ENCODE results near the gene LRIT1. TPM values are rescaled to one million over a fixed set of nuclear protein-coding genes. Genes with fewer than 3 reads are reported as not detected.

The LRIT1 gene
- total RNA-seq, 6 experiments from 2014 or later: not detected

GRCh38 chr10:84236807-84237198, 4.5 kb downstream of the LRIT1 start:
- TF ChIP-seq CTCF (IDR thresholded peaks at IDR 0.05): no peak
- intact Hi-C loops (cut with DNase I): no loop called here
- Histone ChIP-seq H3K4me3 (no peak overlapping the region), H3K27ac (no peak overlapping the region), H3K27me3 (no peaks in the 10 kb centered on the region), H3K36me3 (no peaks in the 10 kb centered on the region), H3K9me3 (no peaks in the 10 kb centered on the region), H3K4me1 (no peaks in the 10 kb centered on the region)
- 40% methylated on average over 1 of the region's 6 CpGs for WGBS (ENCODE audit: insufficient coverage, low coverage, low lambda C conversion rate, missing lambda C conversion rate)
- ATAC-seq (no peak), DNase-seq (no peak)

- no peaks in the 10 kb centered on the region for H3K9me3 ChIP-seq
- no peak for DNase-seq
- H3K4me1 ChIP-seq: no peaks in the 10 kb centered on the region
- TF ChIP-seq CTCF (IDR thresholded peaks at IDR 0.05): no peak
- intact Hi-C loops (cut with DNase I): no loop called here
- ATAC-seq: no peak
- no peak overlapping the region for H3K4me3 ChIP-seq
- WGBS (ENCODE audit: insufficient coverage, low coverage, low lambda C conversion rate, missing lambda C conversion rate): 55% methylated on average over 4 of the region's 4 CpGs
- H3K27ac ChIP-seq: no peak overlapping the region
- H3K36me3 ChIP-seq: no peaks in the 10 kb centered on the region
- H3K27me3 ChIP-seq: no peaks in the 10 kb centered on the region
Observed at GRCh38 chr10:84235096-84235495, 6.2 kb downstream of the LRIT1 start.

- no peak for DNase-seq
- Histone ChIP-seq H3K27me3 (no peaks in the 10 kb centered on the region), H3K36me3 (no peaks in the 10 kb centered on the region), H3K4me3 (no peak overlapping the region), H3K27ac (no peak overlapping the region), H3K4me1 (no peaks in the 10 kb centered on the region), H3K9me3 (no peaks in the 10 kb centered on the region)
- TF ChIP-seq POLR2A (IDR thresholded peaks at IDR 0.05) (no peak), CTCF (IDR thresholded peaks at IDR 0.05) (no peak)
- 75% methylated on average over 4 of the region's 4 CpGs for WGBS (ENCODE audit: insufficient coverage, low coverage, low lambda C conversion rate, missing lambda C conversion rate)
- ATAC-seq: no peak
- intact Hi-C loops (cut with DNase I): no loop called here
Observed at GRCh38 chr10:84234479-84234878, 6.9 kb downstream of the LRIT1 start.

GRCh38 chr10:84233940-84234339, 7.4 kb downstream of the LRIT1 start:
- TF ChIP-seq CTCF (IDR thresholded peaks at IDR 0.05): no peak
- no peak for TF ChIP-seq POLR2A (IDR thresholded peaks at IDR 0.05)
- DNase-seq (no peak), ATAC-seq (no peak)
- Histone ChIP-seq H3K27me3 (no peaks in the 10 kb centered on the region), H3K4me3 (no peak overlapping the region), H3K36me3 (no peaks in the 10 kb centered on the region), H3K27ac (no peak overlapping the region), H3K9me3 (no peaks in the 10 kb centered on the region), H3K4me1 (no peaks in the 10 kb centered on the region)
- intact Hi-C loops (cut with DNase I): no loop called here
- 33% methylated on average over 1 of the region's 4 CpGs for WGBS (ENCODE audit: insufficient coverage, low coverage, low lambda C conversion rate, missing lambda C conversion rate)

GRCh38 chr10:84232376-84232775, 9.0 kb downstream of the LRIT1 start:
- no peak for ATAC-seq
- no peak for TF ChIP-seq POLR2A (IDR thresholded peaks at IDR 0.05)
- TF ChIP-seq CTCF (IDR thresholded peaks at IDR 0.05): no peak
- WGBS (ENCODE audit: insufficient coverage, low coverage, low lambda C conversion rate, missing lambda C conversion rate): 40% methylated on average over 2 of the region's 10 CpGs

More at GRCh38 chr10:84232376-84232775, 9.0 kb downstream of the LRIT1 start:
- H3K27ac ChIP-seq: no peak overlapping the region
- no peaks in the 10 kb centered on the region for H3K27me3 ChIP-seq
- no peak for DNase-seq
- H3K4me1 ChIP-seq: no peaks in the 10 kb centered on the region
- intact Hi-C loops (cut with DNase I): no loop called here
- no peaks in the 10 kb centered on the region for H3K36me3 ChIP-seq
- H3K9me3 ChIP-seq: no peaks in the 10 kb centered on the region
- no peak overlapping the region for H3K4me3 ChIP-seq
